Spleen (tissue), 11 donors: ENCODE data around the gene GYS1. TPM values are rescaled to one million over a fixed set of nuclear protein-coding genes. Genes with fewer than 3 reads are reported as not detected.

Experiments used
- DNase-seq: peaks from one replicate; pipeline ENCODE4 v3.0.0-alpha.2; 2020
- H3K27ac ChIP-seq, 8 donors: fragments of 200-600 bp; sonication (generic) in 7 of 8; 1 replicate in 4 of 8; 2 replicates in 4 of 8; pipeline versions ENCODE4 v1.5.0 to v1.8.0; 2016 to 2021; ENCODE audit warnings: inconsistent platforms in 4 of 8, mild to moderate bottlenecking in 4 of 8, moderate library complexity in 1 of 8
- H3K27me3 ChIP-seq, 7 donors: fragments of 200-600 bp; sonication (generic) in 6 of 7; replicated peaks in 1 of 7; 1 replicate in 4 of 7; 2 replicates in 3 of 7; pipeline versions ENCODE4 v1.5.0 to v1.8.0; 2016 to 2021; ENCODE audit warnings: inconsistent platforms in 3 of 7, mild to moderate bottlenecking in 1 of 7
- H3K36me3 ChIP-seq, 6 donors: fragments of 200-600 bp; sonication (generic) in 5 of 6; 1 replicate in 4 of 6; 2 replicates in 2 of 6; pipeline versions ENCODE4 v1.5.0 to v1.8.0; 2016 to 2021; ENCODE audit warnings: inconsistent platforms in 2 of 6
- H3K4me1 ChIP-seq, 6 donors: fragments of 200-600 bp; sonication (generic) in 5 of 6; 1 replicate in 3 of 6; 2 replicates in 3 of 6; pipeline versions ENCODE4 v1.5.0 to v1.8.0; 2016 to 2021; ENCODE audit warnings: inconsistent platforms in 3 of 6
- H3K4me3 ChIP-seq, 8 donors: fragments of 200-600 bp; sonication (generic) in 7 of 8; 1 replicate in 4 of 8; 2 replicates in 4 of 8; pipeline versions ENCODE4 v1.5.0 to v1.8.0; 2016 to 2021; ENCODE audit warnings: inconsistent platforms in 4 of 8, mild to moderate bottlenecking in 4 of 8, moderate library complexity in 2 of 8
- H3K9me3 ChIP-seq, 8 donors: fragments of 200-600 bp; sonication (generic) in 7 of 8; 1 replicate in 4 of 8; 2 replicates in 4 of 8; pipeline versions ENCODE4 v1.5.0 to v1.8.0; 2016 to 2021; ENCODE audit warnings: inconsistent platforms in 4 of 8
- CTCF ChIP-seq, 11 experiments: fragments of 200-600 bp in 7 of 11; fragments of 450-650 bp in 4 of 11; sonication (generic) in 4 of 11; IDR thresholded peaks in 8 of 11; conservative IDR thresholded peaks in 3 of 11; 1 replicate in 7 of 11; 2 replicates in 4 of 11; pipeline versions ENCODE4 v1.4.0 to v1.8.0; 2016 to 2021; ENCODE audit warnings: antibody characterized with exemption in 11 of 11, inconsistent platforms in 4 of 11, mild to moderate bottlenecking in 1 of 11
- POLR2A ChIP-seq, 3 donors: fragments of 450-650 bp; IDR thresholded peaks; one replicate each; pipeline ENCODE4 v1.5.1; 2017; ENCODE audit warnings: antibody characterized with exemption in 3 of 3, mild to moderate bottlenecking in 1 of 3
- POLR2AphosphoS5 ChIP-seq, 3 donors: sonication (generic); formaldehyde crosslinking; IDR thresholded peaks; one replicate each; pipeline ENCODE4 v1.5.1; 2017; ENCODE audit warnings: antibody characterized with exemption in 3 of 3
- WGBS, 5 donors: extraction: QIAGEN DNeasy Blood & Tissue Kit in 3 of 5; methylation state at CpG; one replicate each; pipeline versions ENCODE4 v1.1.5 to v1.1.7; 2013 to 2018; 5-methylcytosine and 5-hydroxymethylcytosine counted together
- intact Hi-C: fragments of 100-400 bp; cut with DNase I; formaldehyde crosslinking; loops from one replicate; pipeline ENCODE4 v1.15.0; 2023; ENCODE audit warnings: low total_unique reads
- microRNA-seq, 3 donors: library from miRNA; unstranded; fragments of <30 nt; microRNA quantifications; one replicate each; pipeline versions ENCODE4 to v1.1.0, GENCODE V29; 2019 to 2020
- polyA plus RNA-seq, 3 donors: library from polyadenylated mRNA; stranded (reverse); fragments of 200-250 nt; gene quantifications; one replicate each; pipeline ENCODE4 v1.2.1, GENCODE V29; 2013
- small RNA-seq, 4 donors: library from RNA; depleted of rRNA; stranded (forward); fragments of <200 nt; gene quantifications; one replicate each; pipeline ENCODE3, GENCODE V24; 2016
- total RNA-seq, 7 donors: library from RNA; depleted of rRNA in 3 of 7; stranded (reverse); fragments of >200 nt in 3 of 7; fragmentation: NEBNext Ultra II Directional in 4 of 7; extraction: Animal tissue kit (Norgen Biotek cat#: 25700) in 4 of 7; gene quantifications; one replicate each; pipeline versions ENCODE4 v1.1.0 to v1.2.1, GENCODE V29; 2016 to 2021
- donor health status: healthy with polysubstance abuse.
- donor health status: DM: no; HTN: no; CAD: no; lungs with moderate emphysema.
- donor health status: DM: no; HTN: no; CAD: no.
- donor health status: Bipolar disorder and iron deficiency.
- donor health status: healthy.
- donor health status: DM: no; HTN: no; CAD: no.
- donor health status: DM: yes; HTN: yes; CAD: no.

Gene GYS1
- total and polyA plus RNA-seq, 10 donors = 11.9 to 47.1 (median 30.5) TPM

- Histone ChIP-seq H3K36me3 (peaks cover 2 to 100% (median 84%) of the 10 kb centered on the region in 6 donors), H3K4me3 (no peak overlapping the region), H3K27ac (no peak overlapping the region), H3K27me3 (no peaks in the 10 kb centered on the region), H3K4me1 (peaks cover 0 to 7% (median 0%) of the 10 kb centered on the region in 6 donors), H3K9me3 (no peaks in the 10 kb centered on the region)
- no peak for TF ChIP-seq CTCF (IDR thresholded peaks at IDR 0.05 in 8 of 11, conservative IDR thresholded peaks at IDR 0.05 in 3 of 11)
- TF ChIP-seq POLR2A (IDR thresholded peaks at IDR 0.05) = no peak
- peak in 2 of 3 donors; percentile 20 to 54 for TF ChIP-seq POLR2AphosphoS5 (IDR thresholded peaks at IDR 0.05)
- no peak for DNase-seq
- WGBS, 5 donors = 87 to 95% (median 92%) methylated on average over 16 to 18 of the region's 18 CpGs
- intact Hi-C loops = no loop called here
These were observed 74.3 kb downstream of the GYS1 start for GRCh38 chr19:48918801-48919247.

Small RNAs within 50 kb of the gene (microRNA-seq; reads per million reads assigned to microRNA genes)
- gene MIR6798 = 0 reads per million in 3 donors

Small RNAs within 50 kb of the gene (small RNA-seq; reads per million reads assigned to genes)
- gene AC026803.1 (0 reads per million in 4 donors), gene MIR6798 (0 reads per million in 4 donors)

Other genes starting within 250 kb of the GYS1 start
- gene IZUMO1, start 246.4 kb downstream of the GYS1 start, total RNA-seq = 1 to 10 TPM in 5 of 7 donors, under 1 TPM in 1, not detected in 1; 0.84 to 5.3 (median 1.8) TPM
- gene IZUMO1, start 246.4 kb downstream of the GYS1 start, polyA plus RNA-seq = 1 to 10 TPM in 1 of 3 donors, under 1 TPM in 2; 0.26 to 1.0 (median 0.50) TPM
- gene FUT1, start 240.7 kb downstream of the GYS1 start, total RNA-seq = 10 to 100 TPM in 4 of 7 donors, 1 to 10 TPM in 3; 5.6 to 22.9 (median 10.0) TPM
- gene FUT1, start 240.7 kb downstream of the GYS1 start, polyA plus RNA-seq = 1 to 10 TPM; 1.0 to 6.5 (median 2.7) TPM
- not detected for gene FGF21, start 237.8 kb downstream of the GYS1 start, total RNA-seq
- gene FGF21, start 237.8 kb downstream of the GYS1 start, polyA plus RNA-seq = not detected
- 10 to 100 TPM; 15.5 to 25.3 (median 20.4) TPM for gene BCAT2, start 182.3 kb downstream of the GYS1 start, total RNA-seq
- 10 to 100 TPM; 25.5 to 31.7 (median 29.4) TPM for gene BCAT2, start 182.3 kb downstream of the GYS1 start, polyA plus RNA-seq
- gene HSD17B14, start 156.8 kb downstream of the GYS1 start, total RNA-seq = 10 to 100 TPM in 3 of 7 donors, 1 to 10 TPM in 4; 2.4 to 14.7 (median 8.1) TPM
- 10 to 100 TPM; 10.1 to 16.5 (median 11.2) TPM for gene HSD17B14, start 156.8 kb downstream of the GYS1 start, polyA plus RNA-seq
- 10 to 100 TPM in 6 of 7 donors, 1 to 10 TPM in 1; 8.6 to 24.2 (median 16.0) TPM for gene PLEKHA4, start 124.7 kb downstream of the GYS1 start, total RNA-seq
- 10 to 100 TPM; 12.2 to 20.6 (median 13.8) TPM for gene PLEKHA4, start 124.7 kb downstream of the GYS1 start, polyA plus RNA-seq
- gene PPP1R15A, start 120.9 kb downstream of the GYS1 start, total RNA-seq = 10 to 100 TPM; 30.2 to 74.2 (median 47.6) TPM
- gene PPP1R15A, start 120.9 kb downstream of the GYS1 start, polyA plus RNA-seq = 10 to 100 TPM; 18.5 to 54.5 (median 21.5) TPM
- gene TULP2, start 94.6 kb downstream of the GYS1 start, total RNA-seq = 1 to 10 TPM in 3 of 7 donors, under 1 TPM in 3, not detected in 1; 0.34 to 5.0 (median 1.3) TPM
- under 1 TPM in 2 of 3 donors, not detected in 1; 0.14 to 0.32 TPM for gene TULP2, start 94.6 kb downstream of the GYS1 start, polyA plus RNA-seq
- gene NUCB1, start 93.0 kb downstream of the GYS1 start, total RNA-seq = 100 to 1,000 TPM; 217 to 321 (median 268) TPM
- 100 to 1,000 TPM in 1 of 3 donors, 10 to 100 TPM in 2; 67.6 to 125 (median 72.4) TPM for gene NUCB1, start 93.0 kb downstream of the GYS1 start, polyA plus RNA-seq
- 1 to 10 TPM in 4 of 7 donors, under 1 TPM in 2, not detected in 1; 0.51 to 4.5 (median 2.5) TPM for gene DHDH, start 59.6 kb downstream of the GYS1 start, total RNA-seq
- 1 to 10 TPM; 1.2 to 2.6 (median 1.2) TPM for gene DHDH, start 59.6 kb downstream of the GYS1 start, polyA plus RNA-seq
- 100 to 1,000 TPM in 6 of 7 donors, 10 to 100 TPM in 1; 65.9 to 158 (median 113) TPM for gene BAX, start 38.4 kb downstream of the GYS1 start, total RNA-seq
- gene BAX, start 38.4 kb downstream of the GYS1 start, polyA plus RNA-seq = 100 to 1,000 TPM; 131 to 219 (median 177) TPM
- over 10,000 TPM in 2 of 7 donors, 1,000 to 10,000 TPM in 5; 4,960 to 10,995 (median 6,703) TPM for gene FTL, start 28.0 kb downstream of the GYS1 start, total RNA-seq
- over 10,000 TPM in 1 of 3 donors, 1,000 to 10,000 TPM in 2; 5,646 to 14,078 (median 8,665) TPM for gene FTL, start 28.0 kb downstream of the GYS1 start, polyA plus RNA-seq
- gene RUVBL2, start 578 bp upstream of the GYS1 start, total RNA-seq = 10 to 100 TPM; 32.0 to 46.9 (median 38.4) TPM
- gene RUVBL2, start 578 bp upstream of the GYS1 start, polyA plus RNA-seq = 10 to 100 TPM; 46.7 to 58.4 (median 53.5) TPM
- gene LHB, start 23.8 kb upstream of the GYS1 start, total RNA-seq = under 1 TPM in 1 of 7 donors, not detected in 6; 0.79 TPM
- gene LHB, start 23.8 kb upstream of the GYS1 start, polyA plus RNA-seq = 1 to 10 TPM in 2 of 3 donors, under 1 TPM in 1; 0.50 to 1.5 (median 1.5) TPM
- gene CGB3, start 31.0 kb upstream of the GYS1 start, total RNA-seq = not detected
- not detected for gene CGB3, start 31.0 kb upstream of the GYS1 start, polyA plus RNA-seq
- gene CGB2, start 38.6 kb upstream of the GYS1 start, total RNA-seq = not detected
- not detected for gene CGB2, start 38.6 kb upstream of the GYS1 start, polyA plus RNA-seq
- gene CGB1, start 43.6 kb upstream of the GYS1 start, total RNA-seq = not detected
- under 1 TPM in 1 of 3 donors, not detected in 2; 0.35 TPM for gene CGB1, start 43.6 kb upstream of the GYS1 start, polyA plus RNA-seq
- gene CGB5, start 50.5 kb upstream of the GYS1 start, total RNA-seq = not detected
- gene CGB5, start 50.5 kb upstream of the GYS1 start, polyA plus RNA-seq = not detected
- not detected for gene CGB8, start 55.8 kb upstream of the GYS1 start, total RNA-seq
- not detected for gene CGB8, start 55.8 kb upstream of the GYS1 start, polyA plus RNA-seq
- gene CGB7, start 64.4 kb upstream of the GYS1 start, total RNA-seq = not detected
- gene CGB7, start 64.4 kb upstream of the GYS1 start, polyA plus RNA-seq = under 1 TPM in 2 of 3 donors, not detected in 1; 0.03 to 0.06 TPM
- gene NTF4, start 71.5 kb upstream of the GYS1 start, total RNA-seq = not detected
- not detected for gene NTF4, start 71.5 kb upstream of the GYS1 start, polyA plus RNA-seq
- not detected for gene KCNA7, start 79.4 kb upstream of the GYS1 start, total RNA-seq
- gene KCNA7, start 79.4 kb upstream of the GYS1 start, polyA plus RNA-seq = under 1 TPM in 1 of 3 donors, not detected in 2; 0.02 TPM
- 100 to 1,000 TPM; 238 to 337 (median 270) TPM for gene SNRNP70, start 92.1 kb upstream of the GYS1 start, total RNA-seq
- gene SNRNP70, start 92.1 kb upstream of the GYS1 start, polyA plus RNA-seq = 100 to 1,000 TPM; 198 to 559 (median 421) TPM
- gene LIN7B, start 121.1 kb upstream of the GYS1 start, total RNA-seq = 1 to 10 TPM; 2.7 to 9.6 (median 5.5) TPM
- 1 to 10 TPM; 7.2 to 9.5 (median 9.2) TPM for gene LIN7B, start 121.1 kb upstream of the GYS1 start, polyA plus RNA-seq
- gene C19orf73, start 125.8 kb upstream of the GYS1 start, total RNA-seq = 1 to 10 TPM in 4 of 7 donors, under 1 TPM in 2, not detected in 1; 0.70 to 5.4 (median 1.6) TPM
- gene C19orf73, start 125.8 kb upstream of the GYS1 start, polyA plus RNA-seq = 1 to 10 TPM; 3.9 to 5.5 (median 4.2) TPM
- gene PPFIA3, start 126.2 kb upstream of the GYS1 start, total RNA-seq = 1 to 10 TPM; 3.6 to 9.5 (median 5.4) TPM
- 10 to 100 TPM in 1 of 3 donors, 1 to 10 TPM in 2; 6.9 to 17.2 (median 8.4) TPM for gene PPFIA3, start 126.2 kb upstream of the GYS1 start, polyA plus RNA-seq
- gene HRC, start 162.1 kb upstream of the GYS1 start, total RNA-seq = under 1 TPM in 2 of 7 donors, not detected in 5; 0.27 to 0.47 TPM
- gene HRC, start 162.1 kb upstream of the GYS1 start, polyA plus RNA-seq = under 1 TPM; 0.07 to 0.27 (median 0.22) TPM
- gene TRPM4, start 164.5 kb upstream of the GYS1 start, total RNA-seq = 10 to 100 TPM in 5 of 7 donors, 1 to 10 TPM in 2; 3.6 to 28.7 (median 13.2) TPM
- gene TRPM4, start 164.5 kb upstream of the GYS1 start, polyA plus RNA-seq = 10 to 100 TPM in 1 of 3 donors, 1 to 10 TPM in 2; 3.3 to 18.7 (median 4.6) TPM